Spleen (tissue), 7 donors: ENCODE measurements around the gene SLC44A1.

ENCODE experiments used
- POLR2AphosphoS5 ChIP-seq, 3 donors: sonication (generic); formaldehyde crosslinking; IDR thresholded peaks; one replicate each; pipeline ENCODE4 v1.5.1; 2017; ENCODE audit warnings: antibody characterized with exemption in 3 of 3
- TF ChIP-seq, protein P1 (sequence below), 11 experiments: fragments of 200-600 bp in 7 of 11; fragments of 450-650 bp in 4 of 11; sonication (generic) in 4 of 11; IDR thresholded peaks in 8 of 11; conservative IDR thresholded peaks in 3 of 11; 1 replicate in 7 of 11; 2 replicates in 4 of 11; pipeline versions ENCODE4 v1.4.0 to v1.8.0; 2016 to 2021; ENCODE audit warnings: antibody characterized with exemption in 11 of 11, inconsistent platforms in 4 of 11, mild to moderate bottlenecking in 1 of 11
- donor health status: DM: no; HTN: no; CAD: no; lungs with moderate emphysema.
- donor health status: DM: no; HTN: no; CAD: no.
- donor health status: DM: no; HTN: no; CAD: no.

DNA sequence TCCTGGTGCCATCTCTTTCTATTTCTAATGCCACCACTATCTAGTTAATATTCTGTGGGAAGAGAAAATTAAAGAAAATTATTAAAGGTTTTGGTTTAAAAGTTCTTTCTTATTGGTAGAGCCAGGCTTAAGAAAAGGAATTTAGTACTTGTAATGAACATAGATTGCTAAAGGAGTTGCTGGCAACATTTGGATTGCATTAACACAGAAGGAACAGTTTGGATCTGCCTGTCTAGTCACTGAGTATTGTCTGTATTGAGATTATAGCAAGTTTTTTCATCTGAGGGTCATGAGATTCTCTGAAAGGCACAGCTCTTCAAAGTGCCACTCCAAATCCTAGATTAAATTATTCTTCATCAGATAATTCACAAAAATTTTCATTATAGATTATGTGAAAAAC lies 235.4 kb downstream of the SLC44A1 start:
- TF ChIP-seq, protein P1, sequence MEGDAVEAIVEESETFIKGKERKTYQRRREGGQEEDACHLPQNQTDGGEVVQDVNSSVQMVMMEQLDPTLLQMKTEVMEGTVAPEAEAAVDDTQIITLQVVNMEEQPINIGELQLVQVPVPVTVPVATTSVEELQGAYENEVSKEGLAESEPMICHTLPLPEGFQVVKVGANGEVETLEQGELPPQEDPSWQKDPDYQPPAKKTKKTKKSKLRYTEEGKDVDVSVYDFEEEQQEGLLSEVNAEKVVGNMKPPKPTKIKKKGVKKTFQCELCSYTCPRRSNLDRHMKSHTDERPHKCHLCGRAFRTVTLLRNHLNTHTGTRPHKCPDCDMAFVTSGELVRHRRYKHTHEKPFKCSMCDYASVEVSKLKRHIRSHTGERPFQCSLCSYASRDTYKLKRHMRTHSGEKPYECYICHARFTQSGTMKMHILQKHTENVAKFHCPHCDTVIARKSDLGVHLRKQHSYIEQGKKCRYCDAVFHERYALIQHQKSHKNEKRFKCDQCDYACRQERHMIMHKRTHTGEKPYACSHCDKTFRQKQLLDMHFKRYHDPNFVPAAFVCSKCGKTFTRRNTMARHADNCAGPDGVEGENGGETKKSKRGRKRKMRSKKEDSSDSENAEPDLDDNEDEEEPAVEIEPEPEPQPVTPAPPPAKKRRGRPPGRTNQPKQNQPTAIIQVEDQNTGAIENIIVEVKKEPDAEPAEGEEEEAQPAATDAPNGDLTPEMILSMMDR (IDR thresholded peaks at IDR 0.05 in 8 of 11, conservative IDR thresholded peaks at IDR 0.05 in 3 of 11) = no peak
- no peak for TF ChIP-seq POLR2AphosphoS5 (IDR thresholded peaks at IDR 0.05)
